HG02943 (cell line): ENCODE measurements around the gene NHSL2.

Experiments
- ATAC-seq: cut with Tn5 transposase; IDR thresholded peaks from one replicate; pipeline ENCODE4 v1.9.1; 2021; ENCODE audit warnings: mild to moderate bottlenecking, low read depth, moderate library complexity; ENCODE audit not compliant: unreplicated experiment

NHSL2 gene

DNA sequence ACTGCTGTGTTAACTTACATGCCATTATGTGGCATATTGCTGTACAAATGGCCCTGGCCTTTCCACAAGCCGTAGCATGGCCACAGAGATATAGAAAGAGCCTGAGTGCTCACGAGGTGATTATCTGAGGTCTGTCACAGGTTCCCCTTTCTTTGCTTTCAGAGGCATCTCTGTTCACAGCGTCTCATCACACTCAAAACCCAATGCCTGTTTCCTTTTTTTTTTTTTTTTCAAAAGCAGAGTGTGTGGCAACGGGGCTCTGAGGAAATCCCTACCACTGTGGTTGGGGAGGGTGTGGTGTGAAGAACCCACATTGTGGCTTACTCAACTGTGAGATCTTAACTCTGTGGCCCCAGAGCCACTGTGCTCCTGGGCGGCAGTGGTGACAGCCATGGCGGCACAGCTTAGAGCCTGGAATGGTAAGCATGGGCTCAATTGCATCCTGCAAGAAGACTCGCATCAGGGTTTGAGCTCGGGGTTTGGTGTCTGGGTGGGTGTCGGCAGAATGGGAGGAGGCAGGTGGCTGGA is 190.2 kb downstream of the NHSL2 start:
- ATAC-seq: peak; percentile 75

DNA sequence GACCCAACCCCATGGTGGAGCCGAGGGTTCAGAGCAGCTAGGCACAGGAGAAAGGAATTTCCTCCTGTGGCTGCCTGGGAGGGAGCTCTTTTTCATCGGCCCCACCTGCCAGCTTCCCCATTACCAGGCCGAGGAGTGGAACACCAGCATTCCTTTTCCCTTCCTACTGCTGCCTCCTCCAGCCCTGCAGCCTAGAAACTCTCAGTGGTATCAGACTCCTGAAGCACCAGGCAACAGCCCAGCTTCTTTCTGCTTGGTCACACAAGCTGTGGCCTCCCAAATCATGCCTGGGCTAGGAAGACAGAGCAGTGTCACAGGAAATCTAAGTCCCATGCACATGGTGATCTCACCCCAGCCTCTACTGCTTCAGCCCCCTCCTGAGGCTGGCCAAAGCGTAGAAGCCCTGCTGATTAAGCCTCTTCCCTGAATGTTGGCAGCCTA is 191.0 kb downstream of the NHSL2 start:
- no peak for ATAC-seq

DNA sequence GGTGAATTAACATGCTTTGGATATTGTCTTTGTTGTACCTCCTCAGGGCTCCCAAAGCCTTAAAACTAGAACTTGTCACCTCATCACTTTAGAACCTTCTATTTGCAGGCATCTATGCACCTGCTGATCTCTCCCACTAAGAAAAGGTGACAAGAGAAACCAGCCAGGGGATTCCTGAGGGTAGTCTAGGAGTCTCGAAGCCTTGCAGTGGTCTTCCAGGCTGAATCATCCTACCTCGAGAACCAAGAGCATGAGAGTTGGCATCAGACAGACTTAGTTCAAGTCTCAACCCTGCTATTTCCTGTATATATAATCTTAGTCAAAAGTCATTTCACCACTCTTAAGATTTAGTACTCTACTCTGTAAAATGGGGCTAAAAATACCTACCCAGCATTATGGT is 191.5 kb downstream of the NHSL2 start:
- ATAC-seq: no peak

DNA sequence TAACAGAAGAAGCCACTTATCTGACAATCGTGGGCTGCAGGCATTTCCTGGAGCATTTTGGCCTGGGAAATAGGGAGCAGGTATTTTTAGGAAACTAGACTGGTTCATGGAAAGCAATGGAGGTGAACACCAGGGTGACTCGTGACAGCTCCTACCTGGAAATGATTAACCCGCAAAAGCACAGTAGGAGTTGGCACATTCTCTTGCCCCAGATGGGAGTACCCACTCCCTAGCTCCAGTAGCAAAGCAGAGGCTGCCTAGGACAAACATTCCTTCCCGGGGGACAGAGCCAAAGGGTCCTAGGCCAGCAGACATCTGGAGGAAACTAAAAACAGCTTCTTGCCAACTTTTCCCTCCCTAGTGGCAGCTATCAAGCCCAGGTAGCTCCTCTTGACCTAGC is 192.1 kb downstream of the NHSL2 start:
- ATAC-seq: no peak

- peak; percentile 49 for ATAC-seq
Measured at GRCh38 chrX:72105436-72105835, 194.8 kb downstream of the NHSL2 start.

- no peak for ATAC-seq
Measured at GRCh38 chrX:72107320-72107719, 196.7 kb downstream of the NHSL2 start.

- ATAC-seq: no peak
Measured at GRCh38 chrX:72107841-72108595, 197.4 kb downstream of the NHSL2 start.

GRCh38 chrX:72108666-72109065 is 198.0 kb downstream of the NHSL2 start:
- no peak for ATAC-seq

DNA sequence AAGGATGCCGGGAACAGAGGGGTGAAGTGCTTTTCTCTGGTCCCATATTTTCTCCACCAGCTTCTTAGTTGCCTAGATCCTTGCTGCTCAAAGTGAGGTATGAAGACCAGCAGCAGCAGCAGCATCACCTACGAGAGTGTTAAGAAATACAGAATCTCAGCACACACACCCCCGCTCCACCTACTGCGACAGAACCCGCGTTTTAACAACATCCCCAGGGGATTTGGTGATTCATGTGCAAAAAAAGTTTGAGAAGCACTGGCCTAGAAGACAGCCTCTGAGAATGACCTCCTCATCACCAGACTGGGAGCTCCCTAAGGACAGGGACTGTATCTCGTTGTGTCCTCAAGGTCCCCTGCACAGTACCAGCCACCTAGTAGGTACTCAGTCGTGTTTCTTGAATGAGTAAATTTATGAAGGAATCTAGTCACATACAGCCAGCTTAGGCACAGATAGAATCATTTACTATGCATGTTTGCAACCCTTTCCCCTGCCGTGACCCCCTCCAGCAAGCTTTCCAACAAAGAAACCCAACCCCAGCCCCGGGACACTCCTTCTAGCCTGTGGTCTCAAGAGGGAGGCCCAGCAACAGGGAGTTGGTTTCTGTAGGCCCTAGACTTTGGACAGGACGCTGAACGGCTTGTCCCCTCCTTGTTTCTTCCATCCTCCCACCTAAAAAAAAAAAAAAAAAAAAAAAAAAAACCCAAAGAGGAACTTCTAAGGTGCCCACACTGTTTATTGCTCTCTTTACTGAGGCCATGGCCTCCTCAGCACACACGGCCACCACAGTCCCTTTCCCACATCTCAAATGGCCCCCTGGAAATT is 199.6 kb downstream of the NHSL2 start:
- ATAC-seq: no peak

DNA sequence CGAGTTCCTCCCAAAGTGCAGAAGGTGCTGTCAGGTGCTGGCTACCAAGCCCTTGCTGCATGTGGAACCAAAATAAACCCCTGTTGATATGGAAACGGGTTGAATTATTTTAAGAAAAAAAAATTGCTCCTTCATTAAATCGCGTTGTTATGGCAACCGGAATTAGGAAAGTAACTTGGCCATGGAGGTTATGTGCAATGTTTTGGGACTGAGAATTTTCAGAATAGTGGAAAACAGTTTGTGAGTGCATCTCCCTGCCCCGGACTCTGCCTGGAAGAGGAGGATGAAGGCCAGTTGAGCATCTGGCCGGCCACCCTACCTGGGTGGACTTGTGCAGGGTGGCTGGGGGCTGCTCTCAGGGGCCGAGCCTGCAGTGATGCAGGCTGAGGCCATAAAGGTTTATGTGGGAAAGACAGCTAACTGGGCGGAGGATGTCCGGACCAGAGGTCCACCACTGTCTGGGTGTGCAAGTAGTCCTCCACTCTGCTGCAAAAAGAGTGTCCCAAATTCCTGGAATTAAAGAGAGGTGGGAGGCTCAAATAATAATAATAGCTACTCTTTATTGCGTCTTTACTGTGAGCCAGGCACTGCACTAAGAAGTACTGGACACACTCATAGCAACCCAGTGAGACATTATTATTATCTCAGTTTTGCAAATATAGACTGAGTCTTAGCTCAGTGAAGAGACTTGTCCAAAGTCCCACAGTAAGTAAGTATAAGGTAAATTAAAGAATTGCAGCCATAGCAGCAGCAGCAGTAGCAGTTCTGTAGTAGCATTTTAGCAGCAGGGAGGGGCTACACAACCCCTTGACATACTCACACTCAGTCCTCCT is 200.4 kb downstream of the NHSL2 start:
- no peak for ATAC-seq

DNA sequence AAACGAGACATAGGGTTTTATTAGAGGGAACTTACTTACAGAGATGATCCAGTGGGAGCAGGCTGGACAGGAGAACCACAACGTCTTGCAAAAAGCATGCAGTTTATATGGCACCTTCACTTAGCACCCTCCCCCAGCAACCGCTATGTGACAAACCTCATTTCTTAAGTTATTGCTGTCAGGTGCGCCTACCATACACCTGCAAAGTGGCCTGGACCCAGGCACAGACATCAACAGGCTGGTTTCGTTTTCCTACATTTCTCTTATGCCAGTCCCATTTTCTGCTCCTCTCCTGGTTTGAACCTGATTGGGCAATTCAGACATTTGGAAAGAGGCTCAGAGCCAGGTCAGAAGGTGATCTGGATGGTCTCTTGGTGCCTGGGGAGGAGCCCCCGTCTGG is 202.8 kb downstream of the NHSL2 start:
- ATAC-seq: no peak

- ATAC-seq: no peak
Measured at GRCh38 chrX:72114306-72114705, 203.7 kb downstream of the NHSL2 start.

GRCh38 chrX:72114807-72115206 is 204.2 kb downstream of the NHSL2 start:
- no peak for ATAC-seq

- no peak for ATAC-seq
Measured at GRCh38 chrX:72115380-72115779, 204.7 kb downstream of the NHSL2 start.

- no peak for ATAC-seq
Measured at GRCh38 chrX:72117636-72118210, 207.1 kb downstream of the NHSL2 start.

GRCh38 chrX:72120837-72121236 is 210.2 kb downstream of the NHSL2 start:
- no peak for ATAC-seq

GRCh38 chrX:72121383-72121782 is 210.7 kb downstream of the NHSL2 start:
- ATAC-seq: no peak

DNA sequence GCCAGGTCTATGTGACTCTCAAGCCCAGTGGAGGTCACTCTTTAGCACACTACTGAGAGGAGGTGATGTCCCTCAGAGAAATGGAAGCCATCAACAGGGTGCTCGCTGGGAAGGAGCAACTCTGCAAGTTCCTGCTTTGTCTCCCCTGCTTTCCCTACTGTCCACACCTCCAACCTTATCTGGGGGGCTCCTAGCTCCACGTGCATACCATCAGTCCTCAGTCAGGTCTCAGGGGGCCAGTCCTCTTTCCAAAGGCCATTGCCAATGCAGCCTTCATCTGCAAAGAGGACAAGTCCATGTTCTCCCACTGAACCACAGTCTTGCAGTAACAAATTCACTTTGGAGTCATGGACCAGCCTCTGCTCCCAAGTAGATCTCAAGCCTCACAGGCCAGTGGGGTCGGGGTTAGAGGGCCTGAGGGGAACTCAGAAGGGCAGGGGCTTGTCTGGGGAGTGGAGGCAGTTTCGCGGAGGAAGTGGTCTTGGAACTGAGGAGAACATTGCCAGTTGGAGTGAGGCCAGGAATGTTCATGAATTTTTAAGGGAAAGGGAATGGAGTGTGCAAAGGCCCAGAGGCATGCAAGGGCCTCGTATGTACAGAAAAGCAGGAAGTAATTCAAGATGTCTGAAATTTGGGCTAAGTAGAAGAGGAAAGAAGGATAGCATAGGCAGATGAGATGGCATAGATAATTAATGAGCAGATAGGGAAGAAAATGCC is 212.1 kb downstream of the NHSL2 start:
- ATAC-seq: no peak

GRCh38 chrX:72123471-72124185 is 213.0 kb downstream of the NHSL2 start:
- ATAC-seq: no peak
